BE2C (cell line): ENCODE data around the gene CACNB3.
"Not testable (repeated sequence)": the region's sequence is repeated elsewhere in the genome, so short reads cannot be mapped to it uniquely, and the experiment has no call there.

Experiments used
- DNase-seq: peaks from one replicate; pipeline ENCODE4 v3.0.0-alpha.2; 2020
- H3K27me3 ChIP-seq: fragments of 250-450 bp; sonication (Bioruptor Pico); 2 replicates; pipeline ENCODE4 v1.5.1; 2020; ENCODE audit warnings: mild to moderate bottlenecking
- H3K36me3 ChIP-seq: fragments of 250-450 bp; sonication (Bioruptor Pico); 2 replicates; pipeline ENCODE4 v1.5.1; 2020; ENCODE audit warnings: mild to moderate bottlenecking
- H3K4me1 ChIP-seq: fragments of 250-450 bp; sonication (Bioruptor Pico); 2 replicates; pipeline ENCODE4 v1.5.1; 2020
- H3K4me3 ChIP-seq: 2 replicates; pipeline ENCODE4 v1.5.1; 2011; ENCODE audit warnings: low read depth, low read length
- H3K9me3 ChIP-seq: fragments of 250-450 bp; sonication (Bioruptor Pico); 2 replicates; pipeline ENCODE4 v1.5.1; 2020
- CTCF ChIP-seq: IDR thresholded peaks from 2 replicates; pipeline ENCODE4 v1.5.1; 2012; ENCODE audit warnings: mild to moderate bottlenecking, low read depth, low read length

The CACNB3 gene

GRCh38 chr12:48851883-48852733, 33.8 kb downstream of the CACNB3 start, which contains the start of gene DDX23:
Gene DDX23, minus strand, starts transcription at chr12:48852163. Its CDS starts 6,381 bp downstream, at chr12:48845782.
- H3K4me3 ChIP-seq, result peak within 1 kb of the TSS; percentile 99
- no peak for TF ChIP-seq CTCF
- no peaks in the 10 kb centered on the region for H3K27me3 ChIP-seq
- 0 out of 2 replicates have a peak, but pooled peaks cover 6% of the 10 kb centered on the region for H3K4me1 ChIP-seq
- peak; percentile 97 for DNase-seq
- peaks cover 15% of the 10 kb centered on the region for H3K36me3 ChIP-seq
- H3K9me3 ChIP-seq, result 0 out of 2 replicates have a peak, but pooled peaks cover 2% of the 10 kb centered on the region

- no peaks in the 10 kb centered on the region for H3K27me3 ChIP-seq
- peak; percentile 82 for DNase-seq
- H3K4me1 ChIP-seq, result 0 out of 2 replicates have a peak, but pooled peaks cover 6% of the 10 kb centered on the region
- H3K4me3 ChIP-seq, result peak overlapping the region; percentile 99
- H3K9me3 ChIP-seq, result 0 out of 2 replicates have a peak, but pooled peaks cover 2% of the 10 kb centered on the region
- H3K36me3 ChIP-seq, result peaks cover 15% of the 10 kb centered on the region
- peak; percentile 83 for TF ChIP-seq CTCF
Measured at GRCh38 chr12:48852734-48853688, 34.7 kb downstream of the CACNB3 start.

GRCh38 chr12:48854488-48854887, 36.2 kb downstream of the CACNB3 start:
- no peak overlapping the region for H3K4me3 ChIP-seq
- H3K9me3 ChIP-seq, result 0 out of 2 replicates have a peak, but pooled peaks cover 2% of the 10 kb centered on the region
- H3K36me3 ChIP-seq, result peaks cover 15% of the 10 kb centered on the region
- DNase-seq, result no peak
- no peaks in the 10 kb centered on the region for H3K27me3 ChIP-seq
- H3K4me1 ChIP-seq, result 0 out of 2 replicates have a peak, but pooled peaks cover 6% of the 10 kb centered on the region
- no peak for TF ChIP-seq CTCF

GRCh38 chr12:48854932-48855331, 36.6 kb downstream of the CACNB3 start:
- H3K9me3 ChIP-seq, H3K4me1 ChIP-seq, DNase-seq, H3K27me3 ChIP-seq, H3K4me3 ChIP-seq: not testable (repeated sequence)
- H3K36me3 ChIP-seq, result peaks cover 11% of the 10 kb centered on the region

GRCh38 chr12:48856379-48856778, 38.1 kb downstream of the CACNB3 start:
- TF ChIP-seq CTCF, result no peak
- 0 out of 2 replicates have a peak, but pooled peaks cover 2% of the 10 kb centered on the region for H3K9me3 ChIP-seq
- H3K36me3 ChIP-seq, result no peaks in the 10 kb centered on the region
- H3K27me3 ChIP-seq, result no peaks in the 10 kb centered on the region
- 0 out of 2 replicates have a peak, but pooled peaks cover 4% of the 10 kb centered on the region for H3K4me1 ChIP-seq
- H3K4me3 ChIP-seq, result no peak overlapping the region
- no peak for DNase-seq

GRCh38 chr12:48857278-48857994, 39.1 kb downstream of the CACNB3 start:
- no peaks in the 10 kb centered on the region for H3K36me3 ChIP-seq
- 0 out of 2 replicates have a peak, but pooled peaks cover 4% of the 10 kb centered on the region for H3K4me1 ChIP-seq
- 0 out of 2 replicates have a peak, but pooled peaks cover 2% of the 10 kb centered on the region for H3K9me3 ChIP-seq
- peaks cover 3% of the 10 kb centered on the region for H3K27me3 ChIP-seq
- no peak for TF ChIP-seq CTCF
- DNase-seq, result no peak
- no peak overlapping the region for H3K4me3 ChIP-seq
